Neural cell (in vitro differentiated cells): Measurements from ENCODE around the gene KCNIP4. TPM values are rescaled to one million over a fixed set of nuclear protein-coding genes. Genes with fewer than 3 reads are reported as not detected.

Source experiments
- H2AFZ ChIP-seq: fragments of 200-600, 300-800 bp; sonication (generic), shearing (Covaris generic); 2 replicates; pipeline ENCODE4 v1.6.0; 2014; ENCODE audit warnings: low read depth, mild to moderate bottlenecking, antibody characterized with exemption, low read length, moderate library complexity
- H3F3A ChIP-seq: fragments of 200-600 bp; shearing (Covaris generic); 2 replicates; pipeline ENCODE4 v1.6.1; 2016; ENCODE audit warnings: mild to moderate bottlenecking, moderate library complexity, mixed read lengths, antibody characterized with exemption, low read length; ENCODE audit not compliant: insufficient read depth, poor library complexity, severe bottlenecking
- H3K27ac ChIP-seq: fragments of 200-600, 300-800 bp; sonication (generic), shearing (Covaris generic); 2 replicates; pipeline ENCODE4 v1.5.1; 2014; ENCODE audit warnings: mild to moderate bottlenecking, low read length, moderate library complexity
- H3K27me3 ChIP-seq: fragments of 300-800, 200-600 bp; sonication (generic), shearing (Covaris generic); 2 replicates; pipeline ENCODE4 v1.6.0; 2014; ENCODE audit warnings: mild to moderate bottlenecking, low read depth, low read length, moderate library complexity; ENCODE audit not compliant: insufficient read depth
- H3K36me3 ChIP-seq: fragments of 300-800, 200-600 bp; sonication (generic), shearing (Covaris generic); 2 replicates; pipeline ENCODE4 v1.5.1; 2014; ENCODE audit warnings: mild to moderate bottlenecking, antibody characterized with exemption, low read length, moderate library complexity; ENCODE audit not compliant: insufficient read depth
- H3K4me2 ChIP-seq: fragments of 300-800, 200-600 bp; sonication (generic), shearing (Covaris generic); 2 replicates; pipeline ENCODE4 v1.6.0; 2014; ENCODE audit warnings: mild to moderate bottlenecking, low read length
- H3K4me3 ChIP-seq: fragments of 300-800, 200-600 bp; sonication (generic), shearing (Covaris generic); 2 replicates; pipeline ENCODE4 v1.5.1; 2014; ENCODE audit warnings: mild to moderate bottlenecking, low read length, moderate library complexity
- H3K79me2 ChIP-seq: fragments of 200-600 bp; shearing (Covaris generic); replicated peaks from 2 replicates; pipeline ENCODE4 v1.6.0; 2014; ENCODE audit warnings: mild to moderate bottlenecking, low read length, moderate library complexity; ENCODE audit not compliant: insufficient read depth
- H3K9ac ChIP-seq: fragments of 300-800, 200-600 bp; sonication (generic), shearing (Covaris generic); 2 replicates; pipeline ENCODE4 v1.6.1; 2016; ENCODE audit warnings: mild to moderate bottlenecking, low read length, mixed read lengths
- H3K9me2 ChIP-seq: fragments of 200-600 bp; shearing (Covaris generic); 2 replicates; pipeline ENCODE4 v1.6.1; 2016; ENCODE audit warnings: mild to moderate bottlenecking, low read length, mixed read lengths; ENCODE audit not compliant: insufficient read depth
- H3K9me3 ChIP-seq: fragments of 200-600, 300-800 bp; sonication (generic), shearing (Covaris generic); 2 replicates; pipeline ENCODE4 v1.6.1; 2016; ENCODE audit warnings: mild to moderate bottlenecking, mixed run types, low read length, moderate library complexity, mixed read lengths
- H4K20me1 ChIP-seq: fragments of 200-600 bp; shearing (Covaris generic); 2 replicates; pipeline ENCODE4 v1.6.1; 2016; ENCODE audit warnings: mild to moderate bottlenecking, mixed run types; ENCODE audit not compliant: insufficient read depth
- EP300 ChIP-seq: fragments of 450-650 bp; conservative IDR thresholded peaks from 2 replicates; pipeline ENCODE4 v1.6.1; 2014; ENCODE audit warnings: antibody characterized with exemption, mild to moderate bottlenecking, moderate library complexity; ENCODE audit not compliant: poor library complexity, severe bottlenecking
- EZH2 ChIP-seq: fragments of 200-600, 300-800 bp; shearing (Covaris generic), sonication (generic); IDR thresholded peaks from 2 replicates; pipeline ENCODE4 v1.6.1; 2014; ENCODE audit warnings: antibody characterized with exemption, low read length, borderline replicate concordance, mild to moderate bottlenecking; ENCODE audit not compliant: insufficient read depth, poor library complexity, severe bottlenecking
- MXI1 ChIP-seq: fragments of 450-650 bp; conservative IDR thresholded peaks from 2 replicates; pipeline ENCODE4 v1.6.1; 2014; ENCODE audit warnings: antibody characterized with exemption, mild to moderate bottlenecking; ENCODE audit not compliant: poor library complexity, severe bottlenecking
- POLR2AphosphoS5 ChIP-seq: IDR thresholded peaks from 2 replicates; pipeline ENCODE4 v1.6.1; 2012
- RAD21 ChIP-seq: fragments of 450-650 bp; conservative IDR thresholded peaks from 2 replicates; pipeline ENCODE4 v1.6.1; 2014; ENCODE audit warnings: antibody characterized with exemption, mild to moderate bottlenecking, moderate library complexity
- SMC3 ChIP-seq: fragments of 450-650 bp; conservative IDR thresholded peaks from 2 replicates; pipeline ENCODE4 v1.6.1; 2014; ENCODE audit warnings: antibody characterized with exemption, mild to moderate bottlenecking, moderate library complexity; ENCODE audit not compliant: poor library complexity
- TAF1 ChIP-seq: IDR thresholded peaks from 2 replicates; pipeline ENCODE4 v1.6.1; 2012; ENCODE audit warnings: low read depth
- polyA plus RNA-seq: library from polyadenylated mRNA; depleted of rRNA; stranded (reverse); fragments of >200 nt; gene quantifications from 2 replicates; pipeline ENCODE4 v1.2.3, GENCODE V29; 2014
- TF ChIP-seq, protein P1 (sequence below): IDR thresholded peaks from 2 replicates; pipeline ENCODE4 v1.6.1; 2012; ENCODE audit warnings: borderline replicate concordance
- TF ChIP-seq, protein P2 (sequence below): fragments of 450-650 bp; IDR thresholded peaks from 2 replicates; pipeline ENCODE4 v1.5.1; 2014; ENCODE audit warnings: antibody characterized with exemption, mild to moderate bottlenecking, moderate library complexity; ENCODE audit not compliant: poor library complexity, severe bottlenecking

The KCNIP4 gene
- polyA plus RNA-seq, 1 donor from 2014 or later, result 22.8 TPM

DNA sequence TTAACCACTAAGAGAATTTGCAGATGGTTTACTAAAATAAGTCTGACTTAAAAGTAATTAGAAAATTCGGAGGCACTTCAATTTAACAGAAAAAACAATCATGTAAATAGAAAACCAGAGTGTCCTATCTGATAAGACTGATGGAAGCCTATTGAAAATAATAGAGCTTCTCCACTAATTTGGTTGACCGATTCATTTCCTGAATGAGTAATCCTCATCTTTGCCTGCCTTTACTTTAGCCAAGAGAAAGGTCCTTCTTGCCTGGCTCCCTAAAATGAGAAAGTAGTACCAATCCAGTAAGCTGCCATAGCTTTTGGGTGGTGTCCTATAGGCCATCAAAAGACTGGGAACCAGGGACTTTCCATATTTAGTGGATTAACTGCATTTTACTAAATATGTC, 48.4 kb downstream of the KCNIP4 start:
- Histone ChIP-seq H3K9me2 (no peaks in the 10 kb centered on the region), H3K36me3 (no peaks in the 10 kb centered on the region), H3K9me3 (no peaks in the 10 kb centered on the region), H3K9ac (no peak overlapping the region), H2AFZ (no peak overlapping the region), H3K4me2 (no peak overlapping the region), H3K27me3 (no peaks in the 10 kb centered on the region), H3F3A (no peaks in the 10 kb centered on the region), H3K4me3 (no peak overlapping the region), H3K27ac (no peak overlapping the region), H3K79me2 (no peaks in the 10 kb centered on the region), H4K20me1 (no peaks in the 10 kb centered on the region)
- TF ChIP-seq, protein P1, sequence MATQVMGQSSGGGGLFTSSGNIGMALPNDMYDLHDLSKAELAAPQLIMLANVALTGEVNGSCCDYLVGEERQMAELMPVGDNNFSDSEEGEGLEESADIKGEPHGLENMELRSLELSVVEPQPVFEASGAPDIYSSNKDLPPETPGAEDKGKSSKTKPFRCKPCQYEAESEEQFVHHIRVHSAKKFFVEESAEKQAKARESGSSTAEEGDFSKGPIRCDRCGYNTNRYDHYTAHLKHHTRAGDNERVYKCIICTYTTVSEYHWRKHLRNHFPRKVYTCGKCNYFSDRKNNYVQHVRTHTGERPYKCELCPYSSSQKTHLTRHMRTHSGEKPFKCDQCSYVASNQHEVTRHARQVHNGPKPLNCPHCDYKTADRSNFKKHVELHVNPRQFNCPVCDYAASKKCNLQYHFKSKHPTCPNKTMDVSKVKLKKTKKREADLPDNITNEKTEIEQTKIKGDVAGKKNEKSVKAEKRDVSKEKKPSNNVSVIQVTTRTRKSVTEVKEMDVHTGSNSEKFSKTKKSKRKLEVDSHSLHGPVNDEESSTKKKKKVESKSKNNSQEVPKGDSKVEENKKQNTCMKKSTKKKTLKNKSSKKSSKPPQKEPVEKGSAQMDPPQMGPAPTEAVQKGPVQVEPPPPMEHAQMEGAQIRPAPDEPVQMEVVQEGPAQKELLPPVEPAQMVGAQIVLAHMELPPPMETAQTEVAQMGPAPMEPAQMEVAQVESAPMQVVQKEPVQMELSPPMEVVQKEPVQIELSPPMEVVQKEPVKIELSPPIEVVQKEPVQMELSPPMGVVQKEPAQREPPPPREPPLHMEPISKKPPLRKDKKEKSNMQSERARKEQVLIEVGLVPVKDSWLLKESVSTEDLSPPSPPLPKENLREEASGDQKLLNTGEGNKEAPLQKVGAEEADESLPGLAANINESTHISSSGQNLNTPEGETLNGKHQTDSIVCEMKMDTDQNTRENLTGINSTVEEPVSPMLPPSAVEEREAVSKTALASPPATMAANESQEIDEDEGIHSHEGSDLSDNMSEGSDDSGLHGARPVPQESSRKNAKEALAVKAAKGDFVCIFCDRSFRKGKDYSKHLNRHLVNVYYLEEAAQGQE, result no peak
- TF ChIP-seq TAF1 (no peak), POLR2AphosphoS5 (no peak), MXI1 (no peak), SMC3 (no peak), RAD21 (no peak), EZH2 (no peak), EP300 (no peak)
- TF ChIP-seq, protein P2, sequence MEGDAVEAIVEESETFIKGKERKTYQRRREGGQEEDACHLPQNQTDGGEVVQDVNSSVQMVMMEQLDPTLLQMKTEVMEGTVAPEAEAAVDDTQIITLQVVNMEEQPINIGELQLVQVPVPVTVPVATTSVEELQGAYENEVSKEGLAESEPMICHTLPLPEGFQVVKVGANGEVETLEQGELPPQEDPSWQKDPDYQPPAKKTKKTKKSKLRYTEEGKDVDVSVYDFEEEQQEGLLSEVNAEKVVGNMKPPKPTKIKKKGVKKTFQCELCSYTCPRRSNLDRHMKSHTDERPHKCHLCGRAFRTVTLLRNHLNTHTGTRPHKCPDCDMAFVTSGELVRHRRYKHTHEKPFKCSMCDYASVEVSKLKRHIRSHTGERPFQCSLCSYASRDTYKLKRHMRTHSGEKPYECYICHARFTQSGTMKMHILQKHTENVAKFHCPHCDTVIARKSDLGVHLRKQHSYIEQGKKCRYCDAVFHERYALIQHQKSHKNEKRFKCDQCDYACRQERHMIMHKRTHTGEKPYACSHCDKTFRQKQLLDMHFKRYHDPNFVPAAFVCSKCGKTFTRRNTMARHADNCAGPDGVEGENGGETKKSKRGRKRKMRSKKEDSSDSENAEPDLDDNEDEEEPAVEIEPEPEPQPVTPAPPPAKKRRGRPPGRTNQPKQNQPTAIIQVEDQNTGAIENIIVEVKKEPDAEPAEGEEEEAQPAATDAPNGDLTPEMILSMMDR, result no peak

DNA sequence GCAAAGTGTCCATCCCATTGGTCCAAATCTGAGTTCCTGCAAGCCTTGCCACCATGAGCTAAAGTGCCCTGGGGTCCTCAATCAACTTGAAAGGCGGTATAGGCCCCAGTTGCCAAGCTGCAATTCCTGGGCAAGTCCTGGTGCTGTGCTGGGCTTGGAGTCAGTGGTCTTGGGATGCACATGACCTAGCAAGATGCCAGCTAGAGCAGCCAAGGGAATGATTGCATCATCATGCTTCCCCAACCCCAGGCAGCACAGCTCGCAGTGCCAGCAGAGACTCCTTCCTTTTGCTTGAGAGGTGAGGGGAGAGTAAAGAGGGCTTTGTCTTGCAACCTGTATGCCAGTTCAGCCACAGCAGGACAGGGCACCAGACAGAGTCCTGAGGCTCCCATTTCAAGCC, 50.5 kb downstream of the KCNIP4 start:
- Histone ChIP-seq H3K9me3 (no peaks in the 10 kb centered on the region), H2AFZ (no peak overlapping the region), H3K79me2 (no peaks in the 10 kb centered on the region), H3K36me3 (no peaks in the 10 kb centered on the region), H3K27ac (no peak overlapping the region), H3K9ac (no peak overlapping the region), H4K20me1 (no peaks in the 10 kb centered on the region), H3F3A (no peaks in the 10 kb centered on the region), H3K4me3 (no peak overlapping the region), H3K27me3 (no peaks in the 10 kb centered on the region), H3K9me2 (no peaks in the 10 kb centered on the region), H3K4me2 (no peak overlapping the region)
- TF ChIP-seq POLR2AphosphoS5 (no peak), SMC3 (no peak), MXI1 (no peak), TAF1 (no peak), EZH2 (no peak), RAD21 (no peak), EP300 (no peak)
- TF ChIP-seq, protein P2, result no peak
- TF ChIP-seq, protein P1, result no peak
